ENCODE results near the gene PFN3.

GRCh38 chr5:177403102-177403791, 2.8 kb upstream of the PFN3 start:
- TF ChIP-seq CTCF (IDR thresholded peaks at IDR 0.05) (no peak), POLR2AphosphoS5 (IDR thresholded peaks at IDR 0.05) (no peak)

Measured in stomach (tissue), 4 donors.